Immature natural killer cell (primary cell): ENCODE data around the gene UBE3C. TPM values are rescaled to one million over a fixed set of nuclear protein-coding genes. Genes with fewer than 3 reads are reported as not detected.
"Not testable (repeated sequence)": the region's sequence is repeated elsewhere in the genome, so short reads cannot be mapped to it uniquely, and the experiment has no call there.

Source experiments
- DNase-seq, 3 donors: peaks; one replicate each; pipeline ENCODE4 v3.0.0; 2022; ENCODE audit warnings: mixed read lengths in 1 of 3
- H3K27ac Mint-ChIP-seq, 6 donors: one replicate each; pipeline ENCODE4 v1.8.0; 2020; ENCODE audit warnings: mixed read lengths in 6 of 6, mild to moderate bottlenecking in 5 of 6, inconsistent platforms in 4 of 6, moderate library complexity in 3 of 6
- H3K27me3 Mint-ChIP-seq, 3 donors: one replicate each; pipeline ENCODE4 v1.8.0; 2020 to 2021; ENCODE audit warnings: low read depth in 3 of 3, mild to moderate bottlenecking in 3 of 3, mixed read lengths in 3 of 3, moderate library complexity in 3 of 3, inconsistent platforms in 1 of 3
- H3K36me3 Mint-ChIP-seq, 3 donors: one replicate each; pipeline ENCODE4 v1.8.0; 2020; ENCODE audit warnings: mixed read lengths in 3 of 3, inconsistent platforms in 2 of 3, mild to moderate bottlenecking in 2 of 3
- H3K4me1 Mint-ChIP-seq, 2 donors: one replicate each; pipeline ENCODE4 v1.8.0; 2020; ENCODE audit warnings: inconsistent platforms in 2 of 2, mild to moderate bottlenecking in 2 of 2, mixed read lengths in 2 of 2, moderate library complexity in 1 of 2
- H3K4me3 Mint-ChIP-seq, 5 donors: one replicate each; pipeline ENCODE4 v1.8.0; 2020; ENCODE audit warnings: mild to moderate bottlenecking in 5 of 5, mixed read lengths in 5 of 5, inconsistent platforms in 3 of 5, moderate library complexity in 3 of 5
- H3K9me3 Mint-ChIP-seq, 6 donors: one replicate each; pipeline ENCODE4 v1.8.0; 2020; ENCODE audit warnings: mild to moderate bottlenecking in 6 of 6, mixed read lengths in 6 of 6, inconsistent platforms in 4 of 6, moderate library complexity in 3 of 6
- polyA plus RNA-seq, 3 donors: library from polyadenylated mRNA; unstranded; fragments of 300-500 nt; fragmentation: Illumina TruSeq; gene quantifications; one replicate each; pipeline ENCODE4 v1.2.3, GENCODE V29; 2021

UBE3C gene
- polyA plus RNA-seq, 3 donors from 2014 or later, result 17.3 to 25.6 (median 17.4) TPM

- Mint-ChIP-seq H3K4me1 (no peaks in the 10 kb centered on the region), H3K4me3 (no peak overlapping the region), H3K27ac (no peak overlapping the region), H3K9me3 (no peaks in the 10 kb centered on the region), H3K27me3 (peaks cover 0 to 7% (median 3%) of the 10 kb centered on the region in 3 donors), H3K36me3 (peaks cover 0 to 4% (median 0%) of the 10 kb centered on the region in 3 donors)
- no peak for DNase-seq
Measured at GRCh38 chr7:157120181-157120580, 18.5 kb upstream of the UBE3C start.

GRCh38 chr7:157121184-157121715 is 17.5 kb upstream of the UBE3C start:
- Mint-ChIP-seq H3K36me3 (peaks cover 0 to 4% (median 0%) of the 10 kb centered on the region in 3 donors), H3K4me1 (no peaks in the 10 kb centered on the region), H3K27ac (no peak overlapping the region), H3K27me3 (peaks cover 0 to 7% (median 3%) of the 10 kb centered on the region in 3 donors), H3K4me3 (no peak overlapping the region), H3K9me3 (no peaks in the 10 kb centered on the region)
- DNase-seq, result no peak

GRCh38 chr7:157122800-157123495 is 15.8 kb upstream of the UBE3C start:
- Mint-ChIP-seq H3K4me1 (no peaks in the 10 kb centered on the region), H3K36me3 (peaks cover 0 to under 1% (median 0%) of the 10 kb centered on the region in 3 donors), H3K4me3 (no peak overlapping the region), H3K9me3 (no peaks in the 10 kb centered on the region), H3K27ac (no peak overlapping the region), H3K27me3 (peaks cover 3 to 5% (median 4%) of the 10 kb centered on the region in 3 donors)
- no peak for DNase-seq

GRCh38 chr7:157124690-157125089 is 14.0 kb upstream of the UBE3C start:
- H3K27me3 Mint-ChIP-seq, result peaks cover 3 to 6% (median 4%) of the 10 kb centered on the region in 3 donors
- no peak overlapping the region for H3K27ac Mint-ChIP-seq
- H3K36me3 Mint-ChIP-seq, result no peaks in the 10 kb centered on the region
- H3K9me3 Mint-ChIP-seq, result no peaks in the 10 kb centered on the region
- DNase-seq, result no peak
- no peak overlapping the region for H3K4me3 Mint-ChIP-seq
- H3K4me1 Mint-ChIP-seq, result no peaks in the 10 kb centered on the region

- H3K9me3 Mint-ChIP-seq, result no peaks in the 10 kb centered on the region
- no peaks in the 10 kb centered on the region for H3K36me3 Mint-ChIP-seq
- H3K4me3 Mint-ChIP-seq, result no peak overlapping the region
- DNase-seq, result no peak
- peaks cover 3 to 4% (median 4%) of the 10 kb centered on the region in 3 donors for H3K27me3 Mint-ChIP-seq
- H3K27ac Mint-ChIP-seq, result no peak overlapping the region
- H3K4me1 Mint-ChIP-seq, result no peaks in the 10 kb centered on the region
Measured at GRCh38 chr7:157125376-157126223, 13.1 kb upstream of the UBE3C start.

GRCh38 chr7:157126921-157127320 is 11.8 kb upstream of the UBE3C start:
- no peak overlapping the region for H3K27ac Mint-ChIP-seq

GRCh38 chr7:157129200-157129599 is 9.5 kb upstream of the UBE3C start:
- H3K4me3 Mint-ChIP-seq, result no peak overlapping the region
- H3K27me3 Mint-ChIP-seq, result peaks cover 5% of the 10 kb centered on the region in 3 donors
- no peak for DNase-seq
- no peaks in the 10 kb centered on the region for H3K36me3 Mint-ChIP-seq
- H3K27ac Mint-ChIP-seq, result no peak overlapping the region
- H3K4me1 Mint-ChIP-seq, result no peaks in the 10 kb centered on the region
- no peaks in the 10 kb centered on the region for H3K9me3 Mint-ChIP-seq

More at GRCh38 chr7:157126921-157127320, 11.8 kb upstream of the UBE3C start:
- no peak for DNase-seq
- Mint-ChIP-seq H3K4me1 (no peaks in the 10 kb centered on the region), H3K9me3 (no peaks in the 10 kb centered on the region), H3K4me3 (no peak overlapping the region), H3K27me3 (peaks cover 3 to 4% (median 4%) of the 10 kb centered on the region in 3 donors), H3K36me3 (no peaks in the 10 kb centered on the region)

GRCh38 chr7:157129907-157130460 is 8.7 kb upstream of the UBE3C start:
- Mint-ChIP-seq H3K4me3 (no peak overlapping the region), H3K9me3 (no peaks in the 10 kb centered on the region), H3K4me1 (no peaks in the 10 kb centered on the region), H3K36me3 (no peaks in the 10 kb centered on the region), H3K27ac (peak overlapping the region in 1 of 6 donors; percentile 59), H3K27me3 (peaks cover 3 to 5% (median 5%) of the 10 kb centered on the region in 3 donors)
- DNase-seq, result no peak

GRCh38 chr7:157130849-157131248 is 7.9 kb upstream of the UBE3C start:
- H3K4me1 Mint-ChIP-seq, H3K9me3 Mint-ChIP-seq, H3K36me3 Mint-ChIP-seq, H3K4me3 Mint-ChIP-seq, H3K27me3 Mint-ChIP-seq, DNase-seq, H3K27ac Mint-ChIP-seq: not testable (repeated sequence)

- no peaks in the 10 kb centered on the region for H3K36me3 Mint-ChIP-seq
- DNase-seq, result no peak
- H3K9me3 Mint-ChIP-seq, result no peaks in the 10 kb centered on the region
- H3K4me1 Mint-ChIP-seq, result peaks cover 2 to 5% of the 10 kb centered on the region in 2 donors
- no peak overlapping the region for H3K4me3 Mint-ChIP-seq
- no peak overlapping the region for H3K27ac Mint-ChIP-seq
- peaks cover 2 to 5% (median 3%) of the 10 kb centered on the region in 3 donors for H3K27me3 Mint-ChIP-seq
Measured at GRCh38 chr7:157132796-157133195, 5.9 kb upstream of the UBE3C start.

GRCh38 chr7:157133304-157133703 is 5.4 kb upstream of the UBE3C start:
- H3K4me3 Mint-ChIP-seq, result no peak overlapping the region
- peaks cover 2 to 5% (median 3%) of the 10 kb centered on the region in 3 donors for H3K27me3 Mint-ChIP-seq
- no peak overlapping the region for H3K27ac Mint-ChIP-seq
- DNase-seq, result no peak
- H3K4me1 Mint-ChIP-seq, result peaks cover 3 to 5% of the 10 kb centered on the region in 2 donors
- H3K9me3 Mint-ChIP-seq, result no peaks in the 10 kb centered on the region
- no peaks in the 10 kb centered on the region for H3K36me3 Mint-ChIP-seq

GRCh38 chr7:157136372-157136771 is 2.4 kb upstream of the UBE3C start:
- peak overlapping the region; percentile 1 to 57 (median 17) for H3K4me3 Mint-ChIP-seq
- DNase-seq, result no peak
- peaks cover 22 to 25% of the 10 kb centered on the region in 2 donors for H3K4me1 Mint-ChIP-seq
- H3K27ac Mint-ChIP-seq, result peak overlapping the region in 1 of 6 donors; percentile 10
- H3K36me3 Mint-ChIP-seq, result no peaks in the 10 kb centered on the region
- H3K27me3 Mint-ChIP-seq, result peaks cover 1 to 5% (median 5%) of the 10 kb centered on the region in 3 donors
- H3K9me3 Mint-ChIP-seq, result no peaks in the 10 kb centered on the region

- peaks cover 0 to 5% (median 0%) of the 10 kb centered on the region in 3 donors for H3K36me3 Mint-ChIP-seq
- H3K27ac Mint-ChIP-seq, result peak overlapping the region; percentile 79 to 90 (median 86)
- peaks cover 1 to 3% (median 2%) of the 10 kb centered on the region in 3 donors for H3K27me3 Mint-ChIP-seq
- H3K9me3 Mint-ChIP-seq, result no peaks in the 10 kb centered on the region
- peaks cover 33 to 42% of the 10 kb centered on the region in 2 donors for H3K4me1 Mint-ChIP-seq
- peak overlapping the region; percentile 77 to 85 (median 82) for H3K4me3 Mint-ChIP-seq
- DNase-seq, result no peak
Measured at GRCh38 chr7:157138101-157138423, 664 bp upstream of the UBE3C start.
